ENCODE measurements around the gene KCNK18.

KCNK18 gene

DNA sequence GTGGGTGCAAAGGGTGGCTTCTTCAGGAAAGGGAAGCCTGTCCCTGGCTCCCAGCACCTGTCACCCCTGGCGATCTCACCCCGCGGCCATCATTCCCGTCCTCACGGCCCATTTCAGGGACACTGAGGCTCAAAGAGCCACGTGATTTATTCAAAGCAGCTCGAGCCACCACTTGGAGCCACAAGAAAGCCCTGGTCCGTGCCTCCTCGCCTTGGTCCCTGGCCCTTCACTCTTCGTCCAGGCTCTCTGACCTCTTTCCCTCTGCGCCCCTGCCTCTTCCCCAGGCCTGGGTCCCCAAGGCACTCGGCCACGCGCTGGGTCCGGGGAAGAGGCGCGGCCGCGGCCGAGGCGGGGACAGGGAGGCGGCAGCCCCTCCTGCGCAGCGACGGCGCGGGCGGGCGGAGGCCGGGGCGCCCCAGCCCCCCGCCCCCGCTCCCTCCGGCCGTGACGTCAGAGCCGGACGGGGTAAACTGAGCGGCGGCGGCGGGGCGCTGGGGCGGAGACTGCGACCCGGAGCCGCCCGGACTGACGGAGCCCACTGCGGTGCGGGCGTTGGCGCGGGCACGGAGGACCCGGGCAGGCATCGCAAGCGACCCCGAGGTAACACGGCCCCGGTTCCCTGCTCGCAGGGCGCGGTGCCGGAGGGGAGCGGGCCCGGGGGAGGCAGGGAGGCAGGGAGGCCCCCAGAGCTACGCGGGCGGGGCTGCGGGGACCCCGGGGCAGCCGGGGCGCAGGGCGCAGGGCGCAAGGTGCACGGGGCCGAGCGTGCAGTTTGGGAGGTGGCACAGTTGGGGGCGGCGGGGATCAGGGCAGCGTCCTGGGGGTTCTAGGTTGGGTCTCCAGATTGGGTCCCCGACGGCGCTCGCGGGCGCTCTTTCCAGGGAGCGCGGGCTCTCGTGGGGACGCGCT, 43.6 kb downstream of the KCNK18 start, which contains the start of gene SLC18A2:
TSS of gene SLC18A2 (plus strand) at position 494 of the 909 bp plus-strand sequence. CDS start 580 bp downstream, outside the sequence.
- in situ Hi-C loops (cut with HindIII; ENCODE audit: low sequenced_read_pairs), result no loop called here
- H3K4me3 ChIP-seq (ENCODE audit: low read depth, low read length), result no peak within 1 kb of the TSS
- DNase-seq (ENCODE audit: low read depth, low spot score), result no peak
- TF ChIP-seq, protein P1, sequence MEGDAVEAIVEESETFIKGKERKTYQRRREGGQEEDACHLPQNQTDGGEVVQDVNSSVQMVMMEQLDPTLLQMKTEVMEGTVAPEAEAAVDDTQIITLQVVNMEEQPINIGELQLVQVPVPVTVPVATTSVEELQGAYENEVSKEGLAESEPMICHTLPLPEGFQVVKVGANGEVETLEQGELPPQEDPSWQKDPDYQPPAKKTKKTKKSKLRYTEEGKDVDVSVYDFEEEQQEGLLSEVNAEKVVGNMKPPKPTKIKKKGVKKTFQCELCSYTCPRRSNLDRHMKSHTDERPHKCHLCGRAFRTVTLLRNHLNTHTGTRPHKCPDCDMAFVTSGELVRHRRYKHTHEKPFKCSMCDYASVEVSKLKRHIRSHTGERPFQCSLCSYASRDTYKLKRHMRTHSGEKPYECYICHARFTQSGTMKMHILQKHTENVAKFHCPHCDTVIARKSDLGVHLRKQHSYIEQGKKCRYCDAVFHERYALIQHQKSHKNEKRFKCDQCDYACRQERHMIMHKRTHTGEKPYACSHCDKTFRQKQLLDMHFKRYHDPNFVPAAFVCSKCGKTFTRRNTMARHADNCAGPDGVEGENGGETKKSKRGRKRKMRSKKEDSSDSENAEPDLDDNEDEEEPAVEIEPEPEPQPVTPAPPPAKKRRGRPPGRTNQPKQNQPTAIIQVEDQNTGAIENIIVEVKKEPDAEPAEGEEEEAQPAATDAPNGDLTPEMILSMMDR (IDR thresholded peaks at IDR 0.05; ENCODE audit: low read depth, low read length), result no peak

- no peak for DNase-seq (ENCODE audit: low read depth, low spot score)
- in situ Hi-C loops (cut with HindIII; ENCODE audit: low sequenced_read_pairs), result no loop called here
- H3K4me3 ChIP-seq (ENCODE audit: low read depth, low read length), result no peak overlapping the region
- TF ChIP-seq, protein P1 (IDR thresholded peaks at IDR 0.05; ENCODE audit: low read depth, low read length), result no peak
Measured at GRCh38 chr10:117241541-117242462, 44.5 kb downstream of the KCNK18 start.

- H3K4me3 ChIP-seq (ENCODE audit: low read depth, low read length), result no peak overlapping the region
- in situ Hi-C loops (cut with HindIII; ENCODE audit: low sequenced_read_pairs), result no loop called here
- TF ChIP-seq, protein P1 (IDR thresholded peaks at IDR 0.05; ENCODE audit: low read depth, low read length), result no peak
- no peak for DNase-seq (ENCODE audit: low read depth, low spot score)
Measured at GRCh38 chr10:117242463-117242832, 45.2 kb downstream of the KCNK18 start.

GRCh38 chr10:117246997-117247671, 49.8 kb downstream of the KCNK18 start:
- no peak for DNase-seq (ENCODE audit: low read depth, low spot score)
- H3K4me3 ChIP-seq (ENCODE audit: low read depth, low read length), result no peak overlapping the region
- in situ Hi-C loops (cut with HindIII; ENCODE audit: low sequenced_read_pairs), result no loop called here
- TF ChIP-seq, protein P1 (IDR thresholded peaks at IDR 0.05; ENCODE audit: low read depth, low read length), result no peak

DNA sequence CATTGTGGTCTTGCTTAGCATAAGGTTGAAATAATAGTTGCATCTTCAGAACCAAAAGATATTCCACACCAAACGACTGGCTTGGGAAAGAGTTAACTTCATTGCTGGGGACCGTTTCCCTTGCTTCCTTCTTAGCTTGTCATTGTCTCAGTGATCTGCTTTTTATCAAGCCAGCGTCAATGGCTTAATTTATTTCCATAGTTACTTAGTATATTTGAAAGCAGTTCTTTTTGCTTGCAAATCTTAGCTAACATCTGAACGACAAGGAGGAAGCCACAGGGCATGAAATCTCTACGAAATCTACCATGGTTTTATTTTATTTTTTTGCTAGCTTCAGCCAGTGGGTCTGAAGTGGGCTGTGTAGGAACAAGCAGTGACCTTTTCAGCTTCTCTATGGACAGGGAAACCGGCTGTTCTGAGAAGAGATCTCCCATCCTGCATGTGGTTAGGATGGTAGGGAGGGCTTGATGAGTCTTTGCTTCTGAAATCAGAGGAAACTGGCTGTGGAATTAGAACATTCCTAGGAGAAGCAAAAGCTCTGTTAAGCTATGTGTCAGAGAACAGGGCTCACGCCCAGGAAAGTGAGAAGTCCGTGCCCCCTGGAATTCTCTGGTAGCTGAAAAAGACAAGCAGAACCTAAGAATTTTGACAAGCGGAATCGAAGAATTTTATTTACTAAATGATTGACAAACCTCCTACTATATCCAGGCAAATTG, 51.6 kb downstream of the KCNK18 start:
- TF ChIP-seq, protein P1 (IDR thresholded peaks at IDR 0.05; ENCODE audit: low read depth, low read length), result no peak
- DNase-seq (ENCODE audit: low read depth, low spot score), result no peak
- in situ Hi-C loops (cut with HindIII; ENCODE audit: low sequenced_read_pairs), result no loop called here
- no peak overlapping the region for H3K4me3 ChIP-seq (ENCODE audit: low read depth, low read length)

Data from astrocyte of the spinal cord (primary cell).